ENCODE data around the gene CCDC171. TPM values are rescaled to one million over a fixed set of nuclear protein-coding genes. Genes with fewer than 3 reads are reported as not detected.

The CCDC171 gene
- total and polyA plus RNA-seq, 2 of the 13 experiments (the other 11 are each of a cell fraction or from before 2014, with no cell fraction given) = 0.95 to 2.5 TPM

- TF ChIP-seq ETV6 (CRISPR knock-in tag; conservative IDR thresholded peaks at IDR 0.05) = no peak
- no peak for TF ChIP-seq SMAD1 (CRISPR knock-in tag; IDR thresholded peaks at IDR 0.05; ENCODE audit: borderline replicate concordance, low read depth)
- TF ChIP-seq RXRA (CRISPR knock-in tag; IDR thresholded peaks at IDR 0.05) = no peak
- no peak for TF ChIP-seq ZNF567 (CRISPR knock-in tag; IDR thresholded peaks at IDR 0.05; ENCODE audit: borderline replicate concordance)
- TF ChIP-seq ZBTB14 (CRISPR knock-in tag; IDR thresholded peaks at IDR 0.05) = no peak
- TF ChIP-seq GZF1 (CRISPR knock-in tag; IDR thresholded peaks at IDR 0.05) = no peak
- TF ChIP-seq ZSCAN31 (CRISPR knock-in tag; IDR thresholded peaks at IDR 0.05; ENCODE audit: low read depth) = no peak
- no peak for TF ChIP-seq THYN1 (CRISPR knock-in tag; IDR thresholded peaks at IDR 0.05; ENCODE audit: borderline replicate concordance, low read depth)
- no peak for TF ChIP-seq HOXD1 (CRISPR knock-in tag; IDR thresholded peaks at IDR 0.05)
- no peak for TF ChIP-seq ZNF333 (CRISPR knock-in tag; IDR thresholded peaks at IDR 0.05; ENCODE audit: borderline replicate concordance)
- Histone ChIP-seq H3K4me1 (ENCODE audit: insufficient read depth, low read length) (no peaks in the 10 kb centered on the region), H4K20me1 (ENCODE audit: insufficient read depth, low read length) (no peaks in the 10 kb centered on the region), H3K9ac (ENCODE audit: insufficient read depth, low read depth, low read length) (no peak overlapping the region), H3K27ac (ENCODE audit: extremely low read length, insufficient read depth, low read length) (no peak overlapping the region), H3K4me3 (replicated peaks in 1 of 3; ENCODE audit: insufficient read depth in 1 of 3, low read depth in 2 of 3, low read length in 3 of 3) (no peak overlapping the region), H3K9me3 (ENCODE audit: low read length) (no peaks in the 10 kb centered on the region), H3K36me3 (replicated peaks in 1 of 2; ENCODE audit: control insufficient read depth in 1 of 2, insufficient read depth in 2 of 2, low read length in 2 of 2) (no peaks in the 10 kb centered on the region), H3K79me2 (ENCODE audit: insufficient read depth, low read length) (no peaks in the 10 kb centered on the region), H2AFZ (ENCODE audit: low read length) (no peak overlapping the region), H3K4me2 (ENCODE audit: low read depth, low read length) (no peak overlapping the region), H3K27me3 (ENCODE audit: control insufficient read depth in 1 of 2, insufficient read depth in 2 of 2, low read length in 2 of 2) (no peaks in the 10 kb centered on the region)
- ATAC-seq = no peak
- ChIA-PET POLR2A (no interaction called here), CTCF (ENCODE audit: low intra/inter-chr PET ratio, low total read pairs) (no interaction called here)
- no TSS peak for BruUV-seq (replicated peaks)
- in situ Hi-C loops (cut with HindIII; ENCODE audit: extremely low pct_ligation_motif_present, low pct_unique_long_range_greater_than_20kb) (no loop called here), intact Hi-C loops (cut with micrococcal nuclease; ENCODE audit: unreplicated experiment) (no loop called here)
- DNase-seq (ENCODE audit: low spot score) = no peak
- FAIRE-seq = no peak
- 0% methylated on average over 2 of the region's 2 CpGs for WGBS (ENCODE audit: low lambda C conversion rate)
Observed at GRCh38 chr9:16000811-16001210, 448.0 kb downstream of the CCDC171 start.

Data from HepG2 (cell line).